ENCODE results near the gene PMEL.
"Not testable (repeated sequence)": the region's sequence is repeated elsewhere in the genome, so short reads cannot be mapped to it uniquely, and the experiment has no call there.

Gene PMEL

DNA sequence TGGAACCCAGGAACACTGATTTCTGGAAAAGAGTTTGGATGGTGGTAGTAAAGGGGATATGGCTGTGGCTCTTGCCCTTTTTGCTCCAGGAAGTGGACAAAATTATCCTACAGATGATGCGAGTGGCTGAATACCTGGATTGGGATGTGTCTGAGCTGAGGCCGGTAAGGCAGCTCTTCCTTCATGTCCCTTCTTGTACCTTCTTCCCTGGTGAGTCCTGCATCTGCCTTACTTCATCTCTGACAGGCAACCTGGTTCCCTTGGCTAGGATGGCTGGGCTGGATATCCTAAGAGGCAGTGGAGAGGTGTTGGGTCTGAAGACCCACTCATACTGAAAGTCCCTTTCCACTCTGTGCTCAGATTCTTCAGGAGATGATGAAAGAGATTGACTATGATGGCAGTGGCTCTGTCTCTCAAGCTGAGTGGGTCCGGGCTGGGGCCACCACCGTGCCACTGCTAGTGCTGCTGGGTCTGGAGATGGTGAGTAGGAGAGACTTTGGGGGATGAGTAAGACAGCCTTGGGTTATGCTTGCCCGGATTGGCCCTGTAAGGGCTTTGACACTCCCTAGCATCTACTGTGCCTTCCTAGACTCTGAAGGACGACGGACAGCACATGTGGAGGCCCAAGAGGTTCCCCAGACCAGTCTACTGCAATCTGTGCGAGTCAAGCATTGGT, 26.9 kb downstream of the PMEL start:
- no peak for DNase-seq

DNA sequence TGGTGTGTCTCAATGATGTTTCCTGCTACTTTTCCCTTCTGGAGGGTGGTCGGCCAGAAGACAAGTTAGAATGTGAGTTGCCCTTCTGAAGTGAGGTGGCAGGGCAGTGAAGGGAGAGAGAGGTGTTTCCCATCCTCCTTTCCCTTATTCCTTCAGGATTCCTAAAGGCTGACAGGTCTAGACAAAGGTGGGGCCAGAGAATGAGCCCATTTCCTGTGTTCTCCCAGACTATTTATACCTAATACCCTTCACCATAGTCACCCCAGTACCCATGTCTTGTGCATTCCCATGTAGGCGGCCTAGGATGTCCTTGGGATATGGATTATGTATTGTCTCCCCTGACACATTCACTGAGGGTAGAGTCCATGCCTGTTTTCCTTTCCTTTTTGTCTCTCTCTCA, 27.9 kb downstream of the PMEL start:
- no peak for DNase-seq

DNA sequence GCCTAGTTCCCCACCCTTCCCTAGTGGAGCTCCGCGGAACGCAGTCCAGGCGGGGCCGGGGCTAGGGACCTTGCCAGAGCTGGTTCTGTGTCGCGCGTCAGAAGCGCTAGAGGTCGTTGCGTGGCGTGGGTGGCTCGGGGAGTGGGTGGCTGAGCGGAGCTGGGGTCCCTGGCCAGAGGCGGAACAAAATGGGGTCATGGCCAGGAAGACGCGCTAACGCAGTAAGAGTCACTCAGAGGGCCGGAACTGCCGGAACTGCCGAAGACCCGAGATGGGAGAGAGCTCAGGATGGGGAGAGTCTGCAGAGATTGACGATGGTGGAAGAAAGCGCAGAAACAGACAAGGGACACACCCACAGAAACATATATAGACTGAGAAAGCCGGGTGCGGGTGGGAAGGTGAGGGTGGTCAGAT, 30.1 kb downstream of the PMEL start:
- peak; percentile 31 for DNase-seq

DNA sequence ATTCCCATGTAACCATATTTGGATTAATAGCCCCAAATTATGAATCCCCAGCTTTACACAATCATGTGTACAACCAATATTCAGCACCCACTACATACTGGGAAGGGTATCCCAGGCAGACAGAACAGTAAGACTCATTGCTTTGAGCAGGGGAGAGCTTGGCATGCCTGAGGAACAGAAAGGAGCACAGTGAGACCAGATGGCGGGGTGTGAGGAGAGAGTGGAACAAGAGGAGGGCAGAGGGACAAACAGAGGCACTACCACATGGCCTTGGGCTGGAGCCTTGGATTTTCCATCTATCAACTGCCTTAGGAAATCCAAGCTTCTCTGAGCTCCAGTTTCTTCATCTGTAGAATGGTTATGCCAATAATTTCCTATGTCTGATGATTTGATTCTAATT, 31.1 kb downstream of the PMEL start:
- DNase-seq = no peak

DNA sequence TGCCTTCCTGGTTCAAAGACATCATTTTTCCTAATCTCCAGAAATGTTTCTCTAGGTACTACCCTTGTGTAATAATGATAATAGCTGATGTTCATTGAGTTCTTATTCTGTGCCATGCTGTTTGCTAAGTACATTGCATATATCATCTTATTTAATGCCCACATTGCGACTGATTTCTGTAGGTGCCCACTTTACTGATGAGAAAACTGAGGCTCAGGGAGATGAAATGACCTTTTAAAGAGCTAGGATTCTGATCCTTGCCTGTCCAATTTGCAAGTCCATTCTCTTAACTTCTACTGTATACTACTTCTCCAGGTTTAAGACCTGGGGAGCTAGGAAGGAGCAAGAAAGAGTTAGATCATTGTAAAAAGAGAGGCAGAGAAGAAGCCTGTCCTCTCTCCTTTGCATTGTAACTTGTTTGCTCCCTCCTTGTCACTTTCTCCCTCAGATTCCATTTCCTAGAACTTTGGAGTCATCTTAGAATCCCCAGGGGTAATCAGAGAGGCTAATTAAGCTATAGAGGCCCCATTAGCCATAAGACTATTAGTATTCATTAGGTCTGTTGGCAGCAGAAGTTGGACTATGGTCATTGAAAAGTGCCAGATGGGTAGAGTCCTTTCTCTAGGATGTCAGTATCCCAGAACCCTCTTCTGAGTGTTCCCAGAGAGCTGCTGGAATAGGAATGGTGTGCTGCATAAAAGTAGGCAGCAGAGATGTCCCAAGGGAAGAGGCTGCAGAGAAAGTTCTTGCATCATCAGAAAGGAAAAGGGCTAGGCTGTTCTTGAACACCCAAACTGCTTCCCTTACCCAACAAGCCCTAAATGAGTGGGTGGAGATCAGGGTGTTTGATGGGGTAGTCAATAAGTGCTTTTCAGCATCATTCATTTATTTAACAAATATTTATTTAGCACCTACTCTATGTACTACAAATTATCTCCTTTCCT, 31.8 kb downstream of the PMEL start:
- DNase-seq = no peak

DNA sequence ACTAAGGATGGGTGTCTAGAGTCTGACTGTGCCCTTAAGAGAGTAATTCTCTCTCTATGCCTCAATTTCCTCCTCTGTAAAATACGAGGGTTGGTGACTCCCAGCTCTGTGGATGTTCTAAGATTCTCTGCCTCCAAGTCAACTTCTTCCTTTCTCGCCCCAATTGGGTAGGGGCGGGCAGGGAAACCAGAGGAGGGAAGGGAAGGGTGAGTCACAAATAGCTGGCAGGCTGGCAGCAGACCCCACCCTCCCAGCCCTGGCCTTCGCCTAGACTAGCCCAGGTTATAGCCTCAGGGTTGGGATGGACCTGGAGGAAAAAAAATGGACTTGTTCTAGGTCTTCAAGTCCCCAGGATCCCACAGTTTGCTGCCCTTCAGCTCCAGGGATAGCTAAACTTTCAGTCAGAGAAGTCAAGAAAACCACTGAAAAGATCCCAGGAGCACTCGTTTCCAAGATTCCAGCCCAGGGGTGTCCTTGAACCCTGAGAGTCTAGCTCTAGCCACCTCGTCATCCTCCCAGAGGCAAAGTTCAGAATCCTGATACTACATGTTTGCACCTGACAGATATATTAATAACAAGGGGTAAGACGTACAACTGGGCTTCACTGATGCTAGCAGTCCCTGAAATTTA, 32.6 kb downstream of the PMEL start:
- peak; percentile 20 for DNase-seq

DNA sequence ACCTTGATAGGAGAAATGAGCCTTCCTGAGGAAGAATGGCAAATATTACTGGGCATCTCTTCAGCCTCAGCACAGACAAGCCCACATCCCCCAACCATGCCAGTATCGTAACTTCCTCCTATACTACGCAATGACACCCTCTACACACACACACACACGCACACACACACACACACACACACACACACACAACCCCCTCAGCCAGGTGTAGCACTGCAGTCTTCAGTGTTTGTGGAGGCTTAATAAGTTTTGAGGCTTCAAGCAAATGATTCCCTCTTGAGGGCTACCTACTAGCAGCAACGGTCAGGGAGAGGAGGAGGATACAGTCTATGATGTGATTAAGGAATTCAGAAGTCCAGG, 33.3 kb downstream of the PMEL start:
- DNase-seq = peak; percentile 78

DNA sequence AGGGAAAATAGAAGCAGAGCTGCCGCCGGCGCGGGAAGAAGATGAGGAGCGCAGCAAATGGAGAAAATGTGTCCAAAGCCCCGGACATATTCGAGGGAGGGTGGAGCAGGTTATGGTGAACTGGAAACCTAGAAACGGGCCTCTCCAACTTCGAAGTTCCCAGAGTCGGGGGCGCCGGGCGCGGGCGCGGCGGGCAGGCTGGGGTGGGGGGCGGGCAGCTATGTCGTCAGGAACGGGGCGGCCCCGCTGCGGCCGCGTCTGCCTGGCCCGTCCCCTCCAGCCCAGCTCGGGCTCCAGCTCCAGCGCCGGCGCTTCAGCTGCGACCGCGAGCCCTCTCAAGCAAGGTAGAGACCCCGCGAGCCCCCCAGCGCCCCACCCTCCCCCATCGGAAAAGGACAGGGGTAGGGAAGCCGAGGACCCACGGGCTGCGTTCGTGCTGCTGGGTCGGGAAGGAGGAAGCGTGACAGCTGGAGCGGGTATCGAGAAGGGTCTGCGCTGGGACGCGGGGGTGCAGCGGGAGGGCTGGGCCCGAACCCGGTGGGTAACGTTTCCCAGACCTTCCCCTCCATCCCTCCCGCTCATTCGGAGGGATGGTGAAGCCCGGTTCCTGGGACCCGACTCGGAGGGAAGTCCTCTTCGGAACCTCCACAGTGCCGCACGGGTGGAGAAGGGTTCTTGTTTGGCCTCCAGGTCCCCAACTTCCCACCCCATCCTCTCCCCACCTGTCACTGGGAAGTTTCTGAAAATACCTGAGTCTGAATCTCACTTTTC, 33.9 kb downstream of the PMEL start:
- DNase-seq = peak; percentile 36

DNA sequence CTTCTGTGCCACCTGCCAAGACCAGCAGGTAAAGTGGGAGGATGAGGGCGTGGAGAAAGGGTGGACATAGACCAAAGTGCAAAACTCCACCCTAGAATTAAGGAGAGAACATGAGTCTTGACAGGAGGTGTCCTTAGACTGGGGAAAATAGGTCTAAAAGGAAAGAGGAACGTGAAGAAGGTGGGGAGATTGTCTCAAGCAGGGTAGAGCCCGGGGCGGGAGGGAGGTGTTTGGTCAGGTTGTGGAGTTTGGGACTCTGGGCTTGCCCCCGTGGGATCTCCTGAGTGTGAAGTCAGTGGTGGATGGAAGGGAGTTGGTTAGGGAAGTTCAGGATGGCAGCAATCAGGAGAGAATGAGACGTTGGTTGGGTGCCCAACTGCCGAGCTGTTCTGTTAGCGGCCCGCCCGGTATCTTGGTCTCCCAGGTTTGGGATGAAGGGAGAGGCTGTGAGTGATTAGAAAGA, 34.5 kb downstream of the PMEL start:
- no peak for DNase-seq

DNA sequence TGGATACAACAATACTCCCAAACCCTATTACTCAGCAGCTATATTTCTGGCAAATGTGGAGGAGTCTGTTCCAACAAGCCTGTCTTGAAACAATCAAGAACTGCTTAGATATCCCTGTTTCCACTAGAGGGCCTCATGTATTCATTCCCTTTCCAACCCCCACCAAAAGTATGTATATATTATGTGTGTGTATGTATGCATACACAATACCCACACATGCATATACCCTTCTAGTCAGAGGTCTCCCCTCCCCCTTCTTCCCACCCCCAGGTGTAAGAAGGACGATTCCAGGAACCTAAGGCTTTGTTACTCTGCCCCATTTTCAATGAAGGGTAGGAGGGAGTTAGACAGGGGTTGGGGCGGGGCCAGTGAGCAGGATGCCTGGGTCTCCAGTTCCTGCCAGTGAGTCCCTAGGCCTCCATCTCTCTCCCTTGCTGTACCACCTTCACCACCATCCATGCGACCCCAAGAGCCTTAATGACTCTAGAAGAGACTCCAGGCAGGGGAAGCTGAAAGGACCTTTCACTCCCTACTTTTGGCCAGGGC, 35.0 kb downstream of the PMEL start, which contains the start of gene DGKA:
DGKA (plus strand) TSS at position 392 of the 546 bp plus-strand sequence. CDS start 5,342 bp downstream, outside the sequence.
- peak; percentile 73 for DNase-seq

DNA sequence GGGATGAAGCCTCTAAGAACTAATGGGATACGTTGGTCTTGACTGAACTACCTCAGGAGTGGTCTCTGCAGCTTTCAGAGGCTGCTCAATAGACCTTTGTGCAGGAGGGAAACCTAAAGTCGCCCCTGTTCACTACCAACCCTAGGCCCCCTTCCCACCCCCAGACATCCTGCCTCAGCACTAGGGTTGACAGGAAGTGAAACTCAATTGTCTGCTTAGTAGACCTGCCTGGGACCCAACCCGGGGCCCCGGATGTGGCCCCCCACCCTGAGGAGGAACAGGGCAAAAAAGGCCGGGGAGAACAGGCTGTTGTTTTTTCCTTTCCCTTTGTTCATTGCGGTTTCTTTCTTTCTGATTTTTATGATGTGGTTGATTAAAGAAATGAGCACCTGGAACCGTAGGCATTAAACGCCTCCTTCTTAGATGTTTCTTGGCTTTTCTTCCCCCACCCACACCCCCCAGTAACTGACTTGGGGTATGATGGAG, 36.5 kb downstream of the PMEL start:
- peak; percentile 91 for DNase-seq

DNA sequence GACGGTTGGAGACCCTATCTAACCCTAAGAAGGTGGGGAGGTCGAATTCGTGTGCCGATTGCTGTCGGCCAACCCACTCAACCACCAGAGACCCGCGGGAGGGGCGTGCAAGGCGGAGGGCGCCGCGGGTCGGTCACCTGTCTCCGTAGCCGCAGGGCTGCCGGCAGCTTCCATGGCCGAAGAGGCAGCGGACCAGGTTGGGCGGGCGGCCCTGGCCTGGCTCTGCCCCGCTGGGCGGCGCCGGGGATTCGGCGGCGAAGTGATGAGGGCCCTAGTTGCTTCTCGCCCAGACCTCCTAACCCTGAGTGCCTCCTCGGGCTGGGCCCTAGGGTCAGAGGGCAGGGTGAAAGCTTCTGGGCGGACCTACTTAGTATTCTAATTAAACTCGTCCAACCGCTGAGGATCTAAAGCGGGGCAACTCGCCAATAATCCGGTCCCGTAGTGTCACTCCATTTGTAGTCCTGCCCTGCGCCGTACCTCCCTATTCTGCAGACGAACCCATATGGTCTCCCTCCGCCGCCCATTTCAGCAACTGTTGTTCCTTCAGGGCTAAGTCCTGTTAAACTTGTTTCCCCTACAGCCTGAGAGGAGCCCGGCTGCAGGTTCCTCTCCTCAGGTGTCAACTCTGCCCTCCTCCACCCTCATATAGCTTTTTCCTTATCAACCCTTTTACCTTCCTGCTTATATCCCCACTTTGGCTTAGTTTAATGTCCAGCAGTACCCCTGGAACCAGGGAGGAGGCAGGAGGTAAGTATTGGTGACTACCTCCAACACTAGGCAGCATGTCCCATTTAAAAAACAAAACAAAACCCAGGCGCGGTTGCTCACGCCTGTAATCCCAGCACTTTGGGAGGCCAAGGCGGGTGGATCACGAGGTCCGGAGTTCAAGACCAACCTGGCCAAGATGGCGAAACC, 38.0 kb downstream of the PMEL start, which contains the start of gene PYM1:
PYM1 (minus strand) TSS at position 307 of the 915 bp plus-strand sequence; CDS start at position 174, 133 bp downstream.
- DNase-seq = peak; percentile 82

DNA sequence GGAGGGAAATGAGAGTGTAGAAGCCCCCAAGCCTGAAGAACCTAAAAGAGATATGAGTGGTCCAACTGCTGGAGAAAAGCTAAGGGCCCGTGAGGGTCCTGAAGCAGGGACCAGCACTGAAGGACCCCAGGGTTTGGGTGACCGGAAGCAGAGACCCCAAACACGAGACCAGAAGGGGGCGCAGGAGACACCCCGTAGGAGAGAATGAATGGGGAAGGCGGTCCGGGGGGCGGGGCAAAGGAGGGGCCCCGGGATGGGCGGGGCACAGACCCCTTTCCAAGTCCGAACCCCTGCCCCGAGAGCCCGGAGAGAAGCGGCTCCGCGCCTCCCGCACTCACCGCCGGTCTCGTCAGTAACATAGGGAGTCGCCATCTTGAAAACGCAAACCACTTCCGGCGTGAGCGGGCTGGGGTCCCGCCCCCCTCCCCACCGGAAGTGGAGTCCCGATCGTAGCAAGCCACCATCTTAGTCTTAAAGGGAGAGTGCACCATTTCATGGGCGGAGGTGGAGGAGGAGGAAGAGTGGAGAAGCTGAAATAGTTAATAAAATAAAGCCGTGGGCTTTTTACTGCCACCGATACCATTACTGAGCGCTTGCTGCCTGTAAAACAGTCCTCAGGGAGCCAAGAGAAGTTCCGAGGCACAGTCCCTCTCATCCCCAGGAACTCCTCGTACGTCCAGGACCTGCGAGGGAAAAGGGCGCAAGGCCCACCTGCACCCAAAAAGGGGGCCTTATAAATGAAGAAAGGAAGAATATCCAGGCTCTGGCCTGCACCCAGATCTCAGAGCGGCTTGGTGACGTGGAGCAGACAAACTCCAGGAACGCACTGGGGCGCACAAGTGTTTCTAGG, 38.9 kb downstream of the PMEL start:
- DNase-seq = peak; percentile 94

DNA sequence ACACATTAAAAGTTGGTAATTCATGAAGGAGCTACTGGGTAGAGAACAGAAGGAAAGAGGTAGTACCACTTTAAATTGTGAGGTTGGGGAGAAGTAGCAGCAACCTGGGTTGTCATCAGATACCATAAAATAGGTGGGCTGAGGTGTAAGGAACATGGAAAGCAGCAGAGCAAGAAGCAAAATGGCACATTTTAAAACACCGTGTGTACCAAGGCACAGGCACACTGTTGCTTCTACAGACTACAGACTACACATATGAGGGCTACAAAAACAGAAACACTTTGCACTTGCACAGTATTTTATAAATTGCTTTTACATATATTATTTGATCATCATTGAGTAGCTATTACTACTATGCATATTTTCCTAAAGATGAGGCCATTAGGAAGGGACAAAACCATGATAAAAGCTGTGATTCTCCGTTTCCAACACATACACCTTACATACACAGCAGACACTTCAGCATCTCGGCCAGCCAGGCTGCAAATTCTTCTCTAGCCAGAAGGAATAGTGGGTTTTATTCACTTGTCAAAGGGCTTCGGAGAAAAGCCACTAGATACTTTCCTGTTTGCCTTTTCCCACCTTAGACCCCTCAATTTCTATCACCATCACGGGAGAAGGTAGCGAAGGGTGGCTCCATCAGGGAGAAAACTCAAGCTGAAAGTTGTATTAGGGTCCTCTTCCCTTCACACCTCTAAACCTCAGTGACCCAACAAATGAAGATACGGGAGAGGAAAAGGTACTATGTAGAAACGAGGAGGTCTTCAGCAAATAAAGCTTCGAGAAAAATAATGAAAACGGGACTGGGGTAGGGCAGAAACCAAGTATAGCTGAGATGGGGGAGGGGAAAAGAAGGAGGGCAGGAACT, 39.7 kb downstream of the PMEL start:
- no peak for DNase-seq

DNA sequence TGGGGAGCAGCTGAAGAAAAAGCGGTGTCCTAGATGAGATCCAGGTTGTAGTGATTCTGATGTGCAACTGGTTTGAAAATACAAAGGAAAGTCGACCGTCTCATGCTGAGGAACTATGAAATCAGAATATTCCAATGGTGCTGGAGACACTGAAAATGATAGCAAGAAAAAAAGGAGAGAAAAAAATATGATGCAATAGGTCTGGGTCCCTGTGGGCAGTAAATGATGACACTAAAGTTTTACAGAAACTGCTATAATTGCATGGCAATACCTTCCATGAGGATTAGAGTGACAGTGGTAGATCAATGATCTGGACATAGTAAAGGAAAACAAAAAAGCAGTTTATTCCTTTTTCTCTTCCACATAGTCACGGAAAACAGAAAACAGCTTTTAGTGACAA, 40.5 kb downstream of the PMEL start:
- no peak for DNase-seq

DNA sequence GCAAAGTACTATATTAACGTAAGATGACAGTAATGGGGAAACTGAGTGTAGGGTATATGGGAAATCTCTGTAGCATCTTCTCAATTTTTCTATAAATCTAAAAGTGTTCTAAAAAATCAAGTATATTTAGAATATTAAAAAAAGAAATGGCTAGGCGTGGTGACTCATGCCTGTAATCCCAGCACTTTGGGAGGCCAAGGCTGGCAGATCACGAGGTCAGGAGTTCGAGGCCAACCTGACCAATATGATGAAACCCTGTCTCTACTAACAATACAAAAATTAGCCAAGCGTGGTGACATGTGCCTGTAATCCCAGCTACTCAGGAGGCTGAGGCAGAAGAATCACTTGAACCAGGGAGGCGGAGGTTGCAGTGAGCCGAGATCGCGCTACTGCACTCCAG, 42.2 kb downstream of the PMEL start:
- not testable (repeated sequence) for DNase-seq

DNA sequence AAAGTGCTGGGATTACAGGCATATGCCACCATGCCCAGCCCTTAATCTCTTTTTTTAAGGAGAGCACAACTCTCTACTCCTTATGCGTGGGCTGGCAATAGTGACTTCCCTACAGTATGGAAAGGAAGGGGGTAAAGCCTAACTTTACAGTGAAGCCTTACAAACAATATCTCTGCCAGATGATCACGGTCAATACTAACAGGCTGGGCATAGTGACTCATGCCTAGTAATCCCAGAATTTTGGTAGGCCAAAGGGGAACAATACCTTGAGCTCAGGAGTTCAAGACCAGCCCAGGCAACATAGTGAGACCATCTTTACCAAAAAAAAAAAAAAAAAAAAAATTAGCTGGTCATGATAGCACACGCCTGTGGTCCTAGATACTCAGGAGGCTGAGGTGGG, 43.7 kb downstream of the PMEL start:
- no peak for DNase-seq

DNA sequence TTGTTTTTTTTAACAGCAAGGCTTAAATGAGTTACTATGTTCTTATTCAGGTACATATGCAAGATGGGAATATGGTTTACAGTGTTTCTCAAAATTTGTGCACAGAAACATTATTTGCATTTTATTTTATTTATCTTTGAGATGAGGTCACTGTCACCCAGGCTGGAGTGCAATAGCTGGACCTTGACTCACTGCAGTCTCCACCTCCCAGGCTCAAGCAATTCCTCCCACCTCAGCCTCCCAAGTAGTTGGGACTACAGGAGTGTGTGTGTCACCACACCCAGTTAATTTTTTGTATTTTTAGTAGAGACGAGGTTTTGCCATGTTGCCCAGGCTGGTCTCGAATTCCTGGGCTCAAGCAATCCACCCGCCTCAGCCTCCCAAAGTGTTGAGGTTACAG, 46.8 kb downstream of the PMEL start:
- not testable (repeated sequence) for DNase-seq

DNA sequence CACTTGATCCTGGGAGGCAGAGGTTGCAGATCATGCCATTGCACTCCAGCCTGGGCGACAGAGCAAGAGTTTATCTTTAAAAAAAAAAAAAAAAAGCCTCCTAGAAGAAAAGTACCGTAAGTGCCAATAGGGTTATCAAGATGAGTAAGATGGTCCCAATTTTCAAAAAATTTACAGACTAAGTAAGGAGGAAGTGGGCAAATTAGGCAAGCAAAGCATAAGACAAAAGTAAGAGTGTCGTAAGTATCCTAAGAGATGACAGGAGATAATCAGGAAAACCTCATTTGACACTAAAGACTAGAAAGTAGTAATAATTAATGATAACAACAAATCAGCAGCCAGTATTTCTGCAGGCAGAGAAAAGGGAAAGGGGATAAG, 50.4 kb downstream of the PMEL start:
- no peak for DNase-seq
